Peyer's patch (tissue), 4 donors: ENCODE measurements around the gene OSBPL7. TPM values are rescaled to one million over a fixed set of nuclear protein-coding genes. Genes with fewer than 3 reads are reported as not detected.

Experiments
- DNase-seq, 3 donors: peaks; one replicate each; pipeline ENCODE4 v3.0.0-alpha.2; 2017 to 2019
- H3K27ac ChIP-seq, 4 donors: fragments of 200-600 bp; sonication (generic); one replicate each; pipeline ENCODE4 v1.5.1; 2016 to 2019
- H3K27me3 ChIP-seq, 2 donors: fragments of 200-600 bp; sonication (generic); one replicate each; pipeline ENCODE4 v1.5.1; 2019
- H3K36me3 ChIP-seq, 3 donors: fragments of 200-600 bp; sonication (generic); one replicate each; pipeline ENCODE4 v1.5.1; 2016 to 2019
- H3K4me1 ChIP-seq, 4 donors: fragments of 200-600 bp; sonication (generic); one replicate each; pipeline ENCODE4 v1.5.1; 2016 to 2019
- H3K4me3 ChIP-seq, 4 donors: fragments of 200-600 bp; sonication (generic); 1 replicate in 3 of 4; 2 replicates in 1 of 4; pipeline ENCODE4 v1.5.1; 2016 to 2019; ENCODE audit warnings: mild to moderate bottlenecking in 1 of 4
- H3K9me3 ChIP-seq, 4 donors: fragments of 200-600 bp; sonication (generic); one replicate each; pipeline ENCODE4 v1.5.1; 2016 to 2019; ENCODE audit warnings: mild to moderate bottlenecking in 1 of 4
- POLR2A ChIP-seq, 2 donors: fragments of 450-650 bp; IDR thresholded peaks; one replicate each; pipeline ENCODE4 v1.5.1; 2017; ENCODE audit warnings: antibody characterized with exemption in 2 of 2, mild to moderate bottlenecking in 2 of 2, moderate library complexity in 2 of 2
- total RNA-seq, 4 donors: library from RNA; depleted of rRNA; stranded (reverse); fragments of >200 nt; gene quantifications; one replicate each; pipeline ENCODE4 v1.1.0, GENCODE V29; 2016
- TF ChIP-seq, protein P1 (sequence below), 6 experiments: fragments of 450-650 bp in 4 of 6; fragments of 200-600 bp in 2 of 6; sonication (generic) in 1 of 6; IDR thresholded peaks; one replicate each; pipeline ENCODE4 v1.5.1; 2017 to 2019; ENCODE audit warnings: antibody characterized with exemption in 6 of 6, mild to moderate bottlenecking in 3 of 6, moderate library complexity in 1 of 6

The OSBPL7 gene
- total RNA-seq, 4 donors from 2014 or later, result 31.4 to 104 (median 70.9) TPM

DNA sequence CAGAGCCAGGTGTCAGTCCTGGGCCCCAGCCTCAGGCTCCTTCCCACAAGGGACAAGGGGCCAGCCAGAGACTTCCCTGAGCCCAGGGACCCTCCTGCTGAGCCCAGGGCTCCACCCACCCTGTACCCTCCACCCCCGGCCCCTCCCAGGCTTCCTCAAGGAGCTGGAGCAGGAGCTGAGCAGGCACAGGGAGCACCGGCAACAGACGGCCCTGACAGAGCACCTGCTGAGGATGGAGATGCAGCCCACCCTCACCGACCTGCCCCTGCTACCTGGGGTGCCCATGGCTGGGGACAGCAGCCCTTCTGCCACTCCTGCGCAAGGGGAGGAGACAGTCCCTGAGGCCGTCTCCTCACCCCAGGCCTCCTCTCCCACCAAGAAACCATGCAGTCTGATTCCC, 15.0 kb upstream of the OSBPL7 start:
- Histone ChIP-seq H3K9me3 (no peaks in the 10 kb centered on the region), H3K27me3 (no peaks in the 10 kb centered on the region), H3K4me1 (peaks cover 0 to 22% (median 11%) of the 10 kb centered on the region in 4 donors), H3K27ac (no peak overlapping the region), H3K4me3 (no peak overlapping the region), H3K36me3 (peaks cover 0 to 36% (median 0%) of the 10 kb centered on the region in 3 donors)
- no peak for DNase-seq
- no peak for TF ChIP-seq POLR2A (IDR thresholded peaks at IDR 0.05)
- TF ChIP-seq, protein P1, sequence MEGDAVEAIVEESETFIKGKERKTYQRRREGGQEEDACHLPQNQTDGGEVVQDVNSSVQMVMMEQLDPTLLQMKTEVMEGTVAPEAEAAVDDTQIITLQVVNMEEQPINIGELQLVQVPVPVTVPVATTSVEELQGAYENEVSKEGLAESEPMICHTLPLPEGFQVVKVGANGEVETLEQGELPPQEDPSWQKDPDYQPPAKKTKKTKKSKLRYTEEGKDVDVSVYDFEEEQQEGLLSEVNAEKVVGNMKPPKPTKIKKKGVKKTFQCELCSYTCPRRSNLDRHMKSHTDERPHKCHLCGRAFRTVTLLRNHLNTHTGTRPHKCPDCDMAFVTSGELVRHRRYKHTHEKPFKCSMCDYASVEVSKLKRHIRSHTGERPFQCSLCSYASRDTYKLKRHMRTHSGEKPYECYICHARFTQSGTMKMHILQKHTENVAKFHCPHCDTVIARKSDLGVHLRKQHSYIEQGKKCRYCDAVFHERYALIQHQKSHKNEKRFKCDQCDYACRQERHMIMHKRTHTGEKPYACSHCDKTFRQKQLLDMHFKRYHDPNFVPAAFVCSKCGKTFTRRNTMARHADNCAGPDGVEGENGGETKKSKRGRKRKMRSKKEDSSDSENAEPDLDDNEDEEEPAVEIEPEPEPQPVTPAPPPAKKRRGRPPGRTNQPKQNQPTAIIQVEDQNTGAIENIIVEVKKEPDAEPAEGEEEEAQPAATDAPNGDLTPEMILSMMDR (IDR thresholded peaks at IDR 0.05), result no peak

DNA sequence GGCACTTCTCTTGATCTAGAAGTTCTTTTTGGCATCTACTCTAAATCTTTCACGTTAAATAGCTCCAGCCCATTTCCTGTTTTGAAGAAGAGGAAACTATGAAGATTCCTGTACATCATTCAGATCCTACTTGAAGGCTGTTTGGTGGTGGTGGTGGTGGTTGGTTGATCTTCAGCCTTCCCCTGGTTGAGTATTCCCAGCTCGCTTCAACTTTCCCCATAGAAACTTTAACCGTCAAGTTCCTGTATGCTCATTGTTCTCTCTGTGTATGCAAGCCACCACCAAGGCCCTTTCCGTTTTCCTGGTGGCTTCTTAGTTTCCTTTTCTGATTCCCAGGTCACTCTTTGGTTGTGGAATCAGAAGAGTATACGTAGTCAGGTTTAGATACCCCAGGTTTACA, 13.2 kb upstream of the OSBPL7 start:
- Histone ChIP-seq H3K4me3 (no peak overlapping the region), H3K27me3 (no peaks in the 10 kb centered on the region), H3K36me3 (peaks cover 0 to 36% (median 0%) of the 10 kb centered on the region in 3 donors), H3K4me1 (peaks cover 0 to 23% (median 5%) of the 10 kb centered on the region in 4 donors), H3K27ac (no peak overlapping the region), H3K9me3 (no peaks in the 10 kb centered on the region)
- TF ChIP-seq, protein P1 (IDR thresholded peaks at IDR 0.05), result no peak
- TF ChIP-seq POLR2A (IDR thresholded peaks at IDR 0.05), result no peak
- DNase-seq, result no peak

DNA sequence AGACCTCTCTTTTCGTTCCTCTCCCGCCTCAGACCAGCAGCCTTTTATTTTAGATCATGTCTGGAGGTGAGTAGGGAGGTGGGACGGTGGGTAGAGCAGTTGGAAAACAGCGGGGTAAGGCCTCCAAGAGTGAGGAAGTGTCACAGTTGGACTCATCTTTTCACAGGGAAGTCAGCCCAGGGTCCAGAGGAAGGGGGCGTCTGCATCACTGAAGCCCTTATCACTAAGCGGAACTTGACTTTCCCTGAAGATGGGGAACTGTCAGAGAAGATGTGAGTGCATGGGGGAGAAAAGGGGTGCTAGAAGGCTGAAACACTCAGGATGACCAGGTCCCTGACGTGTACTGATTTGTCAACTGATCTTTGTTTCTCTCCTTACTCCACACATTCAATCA, 10.3 kb upstream of the OSBPL7 start:
- Histone ChIP-seq H3K36me3 (peaks cover 0 to 36% (median 0%) of the 10 kb centered on the region in 3 donors), H3K9me3 (no peaks in the 10 kb centered on the region), H3K27me3 (no peaks in the 10 kb centered on the region), H3K4me1 (peaks cover 0 to 20% (median 5%) of the 10 kb centered on the region in 4 donors), H3K4me3 (peak overlapping the region in 3 of 4 donors; percentile 70 to 77 (median 75)), H3K27ac (peak overlapping the region in 2 of 4 donors; percentile 82 to 85)
- no peak for DNase-seq
- no peak for TF ChIP-seq POLR2A (IDR thresholded peaks at IDR 0.05)
- TF ChIP-seq, protein P1 (IDR thresholded peaks at IDR 0.05), result no peak

DNA sequence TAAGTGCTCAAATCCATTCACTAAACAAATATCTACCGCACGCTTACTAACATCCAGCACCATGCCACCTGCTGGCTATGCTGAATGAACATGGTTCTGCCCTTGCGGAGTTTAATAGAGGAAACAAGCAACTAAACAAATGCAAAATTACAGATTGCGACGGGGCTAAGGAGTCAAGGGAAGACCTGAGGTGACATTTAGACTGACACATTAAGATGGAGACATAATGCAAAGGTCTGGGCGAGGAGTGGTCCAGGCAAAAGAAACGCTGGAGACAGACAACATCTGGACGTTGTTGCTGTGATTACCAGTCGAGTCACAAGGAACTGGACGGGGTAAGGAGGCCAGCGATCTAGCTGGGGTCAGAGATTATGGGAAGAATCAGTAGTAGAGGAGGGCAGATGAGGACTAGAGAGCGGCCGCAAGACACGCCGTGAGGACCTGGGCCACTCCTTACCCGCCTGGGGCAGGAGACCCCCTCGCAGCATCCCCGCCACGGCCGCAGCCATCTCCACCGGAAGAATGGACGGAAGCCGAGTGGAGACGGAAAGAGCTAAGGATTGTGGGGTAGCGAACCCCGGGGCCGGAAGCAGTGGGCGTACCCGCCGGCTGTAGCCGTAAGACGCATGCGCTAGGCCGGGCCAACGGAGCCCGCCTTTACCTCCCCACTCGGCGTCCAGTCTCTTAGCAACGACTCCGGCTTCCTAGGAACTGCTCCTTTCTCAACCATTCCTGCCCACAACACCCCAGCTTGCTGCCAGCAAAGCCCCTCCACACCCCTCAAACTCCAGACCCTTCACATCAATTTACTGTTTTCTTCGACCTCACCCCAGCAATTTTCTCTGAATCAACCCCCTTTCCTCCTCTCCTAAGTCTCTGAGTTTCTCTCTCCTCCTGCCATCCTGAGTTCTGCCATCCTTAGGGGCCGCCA, 9.7 kb upstream of the OSBPL7 start, which contains the start of the genes LRRC46 and MRPL10:
LRRC46 (plus strand) TSS at position 668 of the 931 bp plus-strand sequence. CDS start 320 bp downstream, outside the sequence.
MRPL10 (minus strand) TSS at position 539 of the 931 bp plus-strand sequence; CDS start at position 509, 30 bp downstream.
- Histone ChIP-seq H3K27ac (peak within 1 kb of the TSS; percentile 82 to 85 (median 84)), H3K36me3 (peaks cover 0 to 36% (median 0%) of the 10 kb centered on the region in 3 donors), H3K9me3 (no peaks in the 10 kb centered on the region), H3K4me1 (peaks cover 0 to 20% (median 5%) of the 10 kb centered on the region in 4 donors), H3K4me3 (peak within 1 kb of the TSS; percentile 70 to 79 (median 76)), H3K27me3 (no peaks in the 10 kb centered on the region)
- TF ChIP-seq POLR2A (IDR thresholded peaks at IDR 0.05), result peak; percentile 86 to 89
- TF ChIP-seq, protein P1 (IDR thresholded peaks at IDR 0.05), result peak in 3 of 6 experiments; percentile 35 to 42 (median 38)
- DNase-seq, result peak; percentile 87 to 96 (median 94)

DNA sequence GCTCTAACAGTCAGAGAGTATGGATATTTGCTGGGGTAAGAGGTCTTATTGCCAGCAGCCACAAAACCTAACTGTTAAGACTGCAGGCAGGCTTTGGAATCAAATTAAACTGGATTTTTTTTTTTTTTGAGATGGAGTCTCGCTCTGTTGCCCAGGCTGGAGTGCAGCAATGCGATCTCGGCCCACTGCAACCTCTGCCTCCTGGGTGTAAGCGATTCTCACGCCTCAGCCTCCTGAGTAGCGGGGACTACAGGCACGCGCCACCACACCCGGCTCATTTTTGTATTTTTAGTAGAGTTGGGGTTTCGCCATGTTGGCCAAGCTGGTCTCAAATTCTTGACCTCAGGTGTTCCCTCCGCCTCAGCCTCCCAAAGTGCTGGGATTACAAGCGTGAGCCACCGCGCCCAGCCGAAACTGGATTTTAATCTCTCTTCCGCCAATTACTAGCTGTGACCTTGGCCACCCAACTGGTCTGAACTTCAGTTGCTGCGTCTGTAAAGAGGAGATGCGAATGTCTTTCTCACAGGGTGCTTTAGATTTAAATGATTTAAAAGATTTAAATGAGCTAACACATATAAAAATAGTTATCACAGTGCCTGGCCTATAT, 8.9 kb upstream of the OSBPL7 start:
- Histone ChIP-seq H3K36me3 (peaks cover 0 to 35% (median 0%) of the 10 kb centered on the region in 3 donors), H3K27ac (peak overlapping the region; percentile 82 to 85 (median 84)), H3K4me3 (peak overlapping the region; percentile 70 to 79 (median 76)), H3K9me3 (no peaks in the 10 kb centered on the region), H3K27me3 (no peaks in the 10 kb centered on the region), H3K4me1 (peaks cover 0 to 20% (median 5%) of the 10 kb centered on the region in 4 donors)
- no peak for DNase-seq
- TF ChIP-seq, protein P1 (IDR thresholded peaks at IDR 0.05), result no peak
- TF ChIP-seq POLR2A (IDR thresholded peaks at IDR 0.05), result no peak
